H9 (cell line): ENCODE measurements around the gene SLC49A4. TPM values are rescaled to one million over a fixed set of nuclear protein-coding genes. Genes with fewer than 3 reads are reported as not detected.

ENCODE experiments used
- DNase-seq: peaks from one replicate; pipeline ENCODE4 v3.0.0-alpha.2; 2017
- H2AFZ ChIP-seq: one replicate; pipeline ENCODE4 v1.6.1; 2013; ENCODE audit warnings: mild to moderate bottlenecking, low read length, control low read depth, moderate library complexity
- H2AK5ac ChIP-seq: 2 replicates; pipeline ENCODE4 v1.6.1; 2013; ENCODE audit warnings: low read length, control low read depth, mixed read lengths; ENCODE audit not compliant: insufficient read length
- H2BK120ac ChIP-seq: one replicate; pipeline ENCODE4 v1.6.1; 2013; ENCODE audit warnings: low read depth, mild to moderate bottlenecking, low read length, control low read depth, inconsistent platforms; ENCODE audit not compliant: poor library complexity, severe bottlenecking
- H2BK12ac ChIP-seq: 2 replicates; pipeline ENCODE4 v1.6.1; 2013; ENCODE audit warnings: low read length, control low read depth, mixed read lengths, low read depth; ENCODE audit not compliant: insufficient read length
- H2BK15ac ChIP-seq: 2 replicates; pipeline ENCODE4 v1.6.1; 2013; ENCODE audit warnings: low read depth, low read length, control low read depth
- H2BK20ac ChIP-seq: one replicate; pipeline ENCODE4 v1.6.1; 2013; ENCODE audit warnings: low read depth, mild to moderate bottlenecking, low read length, control low read depth, inconsistent platforms; ENCODE audit not compliant: poor library complexity, severe bottlenecking
- H2BK5ac ChIP-seq: 2 replicates; pipeline ENCODE4 v1.6.1; 2013; ENCODE audit warnings: low read length, control low read depth, mixed read lengths; ENCODE audit not compliant: insufficient read length
- H3K14ac ChIP-seq: 2 replicates; pipeline ENCODE4 v1.6.1; 2013; ENCODE audit warnings: low read length, control low read depth; ENCODE audit not compliant: insufficient read depth
- H3K18ac ChIP-seq: 2 replicates; pipeline ENCODE4 v1.6.1; 2013; ENCODE audit warnings: low read depth, mild to moderate bottlenecking, mixed read lengths, low read length, control low read depth; ENCODE audit not compliant: insufficient read length
- H3K23ac ChIP-seq: 2 replicates; pipeline ENCODE4 v1.6.1; 2013; ENCODE audit warnings: low read length, control low read depth, mixed read lengths, low read depth; ENCODE audit not compliant: insufficient read length
- H3K23me2 ChIP-seq: 2 replicates; pipeline ENCODE4 v1.6.1; 2013; ENCODE audit warnings: low read depth, mild to moderate bottlenecking, mixed read lengths, low read length, control low read depth; ENCODE audit not compliant: insufficient read length, poor library complexity, severe bottlenecking
- H3K27ac ChIP-seq: 2 replicates; pipeline ENCODE4 v1.5.1; 2013; ENCODE audit warnings: low read length, control low read depth, mixed read lengths, low read depth; ENCODE audit not compliant: insufficient read length
- H3K27me3 ChIP-seq: 2 replicates; pipeline ENCODE4 v1.6.1; 2013; ENCODE audit warnings: low read length, control low read depth, inconsistent platforms; ENCODE audit not compliant: insufficient read depth
- H3K4ac ChIP-seq: 2 replicates; pipeline ENCODE4 v1.6.1; 2013; ENCODE audit warnings: low read depth, mild to moderate bottlenecking, control low read depth, inconsistent platforms, low read length, moderate library complexity
- H3K4me1 ChIP-seq: 2 replicates; pipeline ENCODE4 v1.6.1; 2013; ENCODE audit warnings: low read length, control low read depth, inconsistent platforms; ENCODE audit not compliant: insufficient read depth
- H3K4me2 ChIP-seq: 2 replicates; pipeline ENCODE4 v1.6.1; 2013; ENCODE audit warnings: low read length, control low read depth, mixed read lengths; ENCODE audit not compliant: insufficient read length, insufficient read depth
- H3K56ac ChIP-seq: 2 replicates; pipeline ENCODE4 v1.6.1; 2013; ENCODE audit warnings: low read depth, mild to moderate bottlenecking, mixed read lengths, low read length, control low read depth; ENCODE audit not compliant: insufficient read length
- H3K79me1 ChIP-seq: 2 replicates; pipeline ENCODE4 v1.6.1; 2013; ENCODE audit warnings: low read depth, mild to moderate bottlenecking, moderate library complexity, low read length, control low read depth, inconsistent platforms; ENCODE audit not compliant: insufficient read depth, poor library complexity, severe bottlenecking
- H3K79me2 ChIP-seq: 2 replicates; pipeline ENCODE4 v1.6.1; 2013; ENCODE audit warnings: low read length, control low read depth, inconsistent platforms; ENCODE audit not compliant: insufficient read depth
- H3K9ac ChIP-seq: 2 replicates; pipeline ENCODE4 v1.6.1; 2013; ENCODE audit warnings: low read length, control low read depth, mixed read lengths; ENCODE audit not compliant: insufficient read length; ENCODE audit errors: extremely low read depth
- H3K9me3 ChIP-seq: one replicate; pipeline ENCODE4 v1.6.1; 2013; ENCODE audit warnings: low read depth, low read length, inconsistent platforms; ENCODE audit not compliant: control insufficient read depth
- H3T11ph ChIP-seq: one replicate; pipeline ENCODE4 v1.6.1; 2013; ENCODE audit warnings: mild to moderate bottlenecking, low read length, control low read depth, inconsistent platforms
- H4K20me1 ChIP-seq: one replicate; pipeline ENCODE4 v1.6.1; 2013; ENCODE audit not compliant: control insufficient read depth, insufficient read length, insufficient read depth
- H4K5ac ChIP-seq: 2 replicates; pipeline ENCODE4 v1.6.1; 2013; ENCODE audit warnings: low read depth, mild to moderate bottlenecking, mixed read lengths, low read length, control low read depth; ENCODE audit not compliant: insufficient read length
- H4K8ac ChIP-seq: replicated peaks from 2 replicates; pipeline ENCODE4 v1.6.1; 2013; ENCODE audit warnings: low read length, control low read depth, mixed read lengths, low read depth; ENCODE audit not compliant: insufficient read length
- H4K91ac ChIP-seq: 2 replicates; pipeline ENCODE4 v1.6.1; 2013; ENCODE audit warnings: low read depth, mild to moderate bottlenecking, moderate library complexity, mixed read lengths, low read length, control low read depth; ENCODE audit not compliant: insufficient read length
- H3K27ac Mint-ChIP-seq, 3 experiments: 2 replicates in 2 of 3; 3 replicates in 1 of 3; pipeline ENCODE4 v1.8.0; 2020 to 2021; ENCODE audit warnings: mixed read lengths in 3 of 3, mild to moderate bottlenecking in 1 of 3, moderate library complexity in 1 of 3
- H3K27me3 Mint-ChIP-seq: 2 replicates; pipeline ENCODE4 v1.8.0; 2021; ENCODE audit warnings: low read depth, mild to moderate bottlenecking, moderate library complexity, mixed read lengths
- H3K36me3 Mint-ChIP-seq, 3 experiments: 2 replicates in 2 of 3; 3 replicates in 1 of 3; pipeline ENCODE4 v1.8.0; 2020 to 2021; ENCODE audit warnings: low read depth in 3 of 3, mixed read lengths in 3 of 3; ENCODE audit not compliant: insufficient read depth in 1 of 3
- H3K4me1 Mint-ChIP-seq, 2 experiments: 2 replicates each; pipeline ENCODE4 v1.8.0; 2020; ENCODE audit warnings: mixed read lengths in 2 of 2
- H3K4me3 Mint-ChIP-seq, 2 experiments: 2 replicates in 1 of 2; 3 replicates in 1 of 2; pipeline ENCODE4 v1.8.0; 2020 to 2021; ENCODE audit warnings: mild to moderate bottlenecking in 2 of 2, mixed read lengths in 2 of 2, moderate library complexity in 1 of 2
- H3K9me3 Mint-ChIP-seq, 2 experiments: 2 replicates in 1 of 2; 3 replicates in 1 of 2; pipeline ENCODE4 v1.8.0; 2020; ENCODE audit warnings: mild to moderate bottlenecking in 2 of 2, mixed read lengths in 2 of 2, moderate library complexity in 1 of 2
- CTCF ChIP-seq: fragments of 200-600 bp; sonication (generic); conservative IDR thresholded peaks from 3 replicates; pipeline ENCODE4 v1.8.0; 2021; ENCODE audit warnings: antibody characterized with exemption, mild to moderate bottlenecking
- WGBS: extraction: QIAGEN DNeasy Blood & Tissue Kit; methylation state at CpG from one replicate; pipeline ENCODE4 v1.1.7; 2013; ENCODE audit warnings: missing lambda C conversion rate, low lambda C conversion rate, mixed read lengths; ENCODE audit not compliant: insufficient read length; ENCODE audit errors: extremely low coverage; 5-methylcytosine and 5-hydroxymethylcytosine counted together
- total RNA-seq: library from RNA; stranded (reverse); gene quantifications from 2 replicates; pipeline ENCODE4 v1.2.1, GENCODE V29; 2021

The SLC49A4 gene
- total RNA-seq, 1 experiment from 2014 or later: 10.7 TPM

- no peak overlapping the region for H2BK20ac ChIP-seq
- Mint-ChIP-seq H3K36me3 (peaks cover 0 to 6% (median 0%) of the 10 kb centered on the region in 3 experiments; a peak in 2 of 7 replicates), H3K4me3 (no peak overlapping the region), H3K27me3 (no peaks in the 10 kb centered on the region), H3K4me1 (peaks cover 0 to 5% of the 10 kb centered on the region in 2 experiments; a peak in 2 of 4 replicates), H3K9me3 (no peaks in the 10 kb centered on the region), H3K27ac (no peak overlapping the region)
- no CpG with 5 or more reads among the region's 5 CpGs for WGBS
- no peak overlapping the region for H3K23ac ChIP-seq
- H3K4me2 ChIP-seq: no peak overlapping the region
- no peak overlapping the region for H3K56ac ChIP-seq
- H3K14ac ChIP-seq: no peak overlapping the region
- DNase-seq: no peak
- no peak overlapping the region for H3K18ac ChIP-seq
- no peak overlapping the region for H3T11ph ChIP-seq
- no peak overlapping the region for H3K27ac ChIP-seq
- no peak overlapping the region for H4K5ac ChIP-seq
- H3K4me1 ChIP-seq: no peaks in the 10 kb centered on the region
- H3K27me3 ChIP-seq: no peaks in the 10 kb centered on the region
- no peaks in the 10 kb centered on the region for H3K79me1 ChIP-seq
- H3K9ac ChIP-seq: no peak overlapping the region
- no peak overlapping the region for H2AK5ac ChIP-seq
- no peak overlapping the region for H2BK5ac ChIP-seq
- H4K20me1 ChIP-seq: no peaks in the 10 kb centered on the region
- no peak overlapping the region for H2AFZ ChIP-seq
- TF ChIP-seq CTCF: no peak
- H2BK120ac ChIP-seq: no peak overlapping the region
- no peak overlapping the region for H3K4ac ChIP-seq
- no peak overlapping the region for H2BK12ac ChIP-seq
- no peaks in the 10 kb centered on the region for H3K79me2 ChIP-seq
- no peak overlapping the region for H2BK15ac ChIP-seq
- no peaks in the 10 kb centered on the region for H3K9me3 ChIP-seq
- H4K91ac ChIP-seq: no peak overlapping the region
- H4K8ac ChIP-seq: no peak overlapping the region
- no peaks in the 10 kb centered on the region for H3K23me2 ChIP-seq
Observed at GRCh38 chr3:122770521-122771202, 24.2 kb upstream of the SLC49A4 start.
